Measurements from ENCODE around the gene LRRC36. TPM values are rescaled to one million over a fixed set of nuclear protein-coding genes. Genes with fewer than 3 reads are reported as not detected.

Gene LRRC36
- total and polyA plus RNA-seq, 2 of the 13 experiments (the other 11 are each of a cell fraction or from before 2014, with no cell fraction given): 0.12 to 0.15 TPM

DNA sequence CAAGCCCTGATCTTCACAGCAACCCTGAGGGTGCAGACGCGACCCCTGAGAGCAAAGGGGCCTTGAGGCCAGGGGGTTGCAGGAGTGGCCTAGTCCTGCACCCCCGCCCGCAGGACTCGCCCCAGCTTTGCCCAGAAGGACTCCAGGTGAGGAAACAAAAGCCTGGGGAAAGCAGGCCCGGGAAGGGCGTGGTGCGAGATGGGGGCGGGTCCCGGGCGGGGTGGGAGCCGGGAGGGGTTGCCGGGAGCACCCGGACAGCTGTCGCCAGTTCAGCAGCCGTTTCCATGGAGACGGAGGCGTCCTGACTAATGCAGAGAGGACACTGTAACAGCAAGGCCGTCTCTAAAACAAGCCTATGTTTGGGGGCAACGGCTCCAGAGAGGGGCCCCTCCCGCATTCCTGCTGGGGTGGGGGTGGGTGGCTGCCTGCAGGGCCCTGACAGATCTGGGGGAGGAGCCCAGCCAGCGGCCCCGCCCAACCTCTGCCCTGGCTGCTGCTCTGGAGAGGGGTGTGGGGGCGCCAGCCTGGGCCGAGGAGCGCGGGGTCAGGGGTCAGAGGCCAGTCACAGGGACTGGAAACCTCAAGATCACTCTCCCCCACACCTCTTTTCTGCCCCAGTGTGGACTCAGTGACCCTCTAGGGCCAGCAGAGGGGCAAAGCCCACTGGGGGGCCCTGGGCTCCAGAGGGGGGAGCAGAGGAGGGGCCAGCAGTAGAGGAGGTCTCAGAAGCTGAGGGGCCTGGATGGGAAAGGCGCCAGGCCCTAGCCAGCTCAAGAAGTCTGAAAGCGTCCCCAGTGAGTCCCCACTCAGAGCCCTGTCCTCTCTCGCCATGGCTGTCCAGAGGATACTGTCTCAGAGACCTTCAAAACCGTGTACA, 69.8 kb downstream of the LRRC36 start (continued):
- TF ChIP-seq, protein P1, sequence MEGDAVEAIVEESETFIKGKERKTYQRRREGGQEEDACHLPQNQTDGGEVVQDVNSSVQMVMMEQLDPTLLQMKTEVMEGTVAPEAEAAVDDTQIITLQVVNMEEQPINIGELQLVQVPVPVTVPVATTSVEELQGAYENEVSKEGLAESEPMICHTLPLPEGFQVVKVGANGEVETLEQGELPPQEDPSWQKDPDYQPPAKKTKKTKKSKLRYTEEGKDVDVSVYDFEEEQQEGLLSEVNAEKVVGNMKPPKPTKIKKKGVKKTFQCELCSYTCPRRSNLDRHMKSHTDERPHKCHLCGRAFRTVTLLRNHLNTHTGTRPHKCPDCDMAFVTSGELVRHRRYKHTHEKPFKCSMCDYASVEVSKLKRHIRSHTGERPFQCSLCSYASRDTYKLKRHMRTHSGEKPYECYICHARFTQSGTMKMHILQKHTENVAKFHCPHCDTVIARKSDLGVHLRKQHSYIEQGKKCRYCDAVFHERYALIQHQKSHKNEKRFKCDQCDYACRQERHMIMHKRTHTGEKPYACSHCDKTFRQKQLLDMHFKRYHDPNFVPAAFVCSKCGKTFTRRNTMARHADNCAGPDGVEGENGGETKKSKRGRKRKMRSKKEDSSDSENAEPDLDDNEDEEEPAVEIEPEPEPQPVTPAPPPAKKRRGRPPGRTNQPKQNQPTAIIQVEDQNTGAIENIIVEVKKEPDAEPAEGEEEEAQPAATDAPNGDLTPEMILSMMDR (CRISPR knock-in tag; IDR thresholded peaks at IDR 0.05): 0 out of 2 replicates have a peak, but pooled peaks have one; percentile 11
- TF ChIP-seq, protein P2, sequence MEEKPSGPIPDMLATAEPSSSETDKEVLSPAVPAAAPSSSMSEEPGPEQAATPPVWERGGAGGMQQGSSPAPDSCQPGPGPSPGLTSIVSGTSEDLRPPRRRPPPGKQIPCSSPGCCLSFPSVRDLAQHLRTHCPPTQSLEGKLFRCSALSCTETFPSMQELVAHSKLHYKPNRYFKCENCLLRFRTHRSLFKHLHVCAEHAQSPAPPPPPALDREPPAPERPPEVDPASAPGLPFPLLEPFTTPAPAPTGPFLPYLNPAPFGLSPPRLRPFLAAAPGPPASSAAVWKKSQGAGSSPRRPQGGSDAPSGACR (CRISPR knock-in tag; IDR thresholded peaks at IDR 0.05): no peak
- no peak for TF ChIP-seq ARHGAP35 (CRISPR knock-in tag; IDR thresholded peaks at IDR 0.05; ENCODE audit: borderline replicate concordance)
- TF ChIP-seq, protein P3, sequence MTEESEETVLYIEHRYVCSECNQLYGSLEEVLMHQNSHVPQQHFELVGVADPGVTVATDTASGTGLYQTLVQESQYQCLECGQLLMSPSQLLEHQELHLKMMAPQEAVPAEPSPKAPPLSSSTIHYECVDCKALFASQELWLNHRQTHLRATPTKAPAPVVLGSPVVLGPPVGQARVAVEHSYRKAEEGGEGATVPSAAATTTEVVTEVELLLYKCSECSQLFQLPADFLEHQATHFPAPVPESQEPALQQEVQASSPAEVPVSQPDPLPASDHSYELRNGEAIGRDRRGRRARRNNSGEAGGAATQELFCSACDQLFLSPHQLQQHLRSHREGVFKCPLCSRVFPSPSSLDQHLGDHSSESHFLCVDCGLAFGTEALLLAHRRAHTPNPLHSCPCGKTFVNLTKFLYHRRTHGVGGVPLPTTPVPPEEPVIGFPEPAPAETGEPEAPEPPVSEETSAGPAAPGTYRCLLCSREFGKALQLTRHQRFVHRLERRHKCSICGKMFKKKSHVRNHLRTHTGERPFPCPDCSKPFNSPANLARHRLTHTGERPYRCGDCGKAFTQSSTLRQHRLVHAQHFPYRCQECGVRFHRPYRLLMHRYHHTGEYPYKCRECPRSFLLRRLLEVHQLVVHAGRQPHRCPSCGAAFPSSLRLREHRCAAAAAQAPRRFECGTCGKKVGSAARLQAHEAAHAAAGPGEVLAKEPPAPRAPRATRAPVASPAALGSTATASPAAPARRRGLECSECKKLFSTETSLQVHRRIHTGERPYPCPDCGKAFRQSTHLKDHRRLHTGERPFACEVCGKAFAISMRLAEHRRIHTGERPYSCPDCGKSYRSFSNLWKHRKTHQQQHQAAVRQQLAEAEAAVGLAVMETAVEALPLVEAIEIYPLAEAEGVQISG (CRISPR knock-in tag; IDR thresholded peaks at IDR 0.05): no peak
- TF ChIP-seq ZKSCAN1 (IDR thresholded peaks at IDR 0.05; ENCODE audit: low read length): no peak
- TF ChIP-seq, protein P4, sequence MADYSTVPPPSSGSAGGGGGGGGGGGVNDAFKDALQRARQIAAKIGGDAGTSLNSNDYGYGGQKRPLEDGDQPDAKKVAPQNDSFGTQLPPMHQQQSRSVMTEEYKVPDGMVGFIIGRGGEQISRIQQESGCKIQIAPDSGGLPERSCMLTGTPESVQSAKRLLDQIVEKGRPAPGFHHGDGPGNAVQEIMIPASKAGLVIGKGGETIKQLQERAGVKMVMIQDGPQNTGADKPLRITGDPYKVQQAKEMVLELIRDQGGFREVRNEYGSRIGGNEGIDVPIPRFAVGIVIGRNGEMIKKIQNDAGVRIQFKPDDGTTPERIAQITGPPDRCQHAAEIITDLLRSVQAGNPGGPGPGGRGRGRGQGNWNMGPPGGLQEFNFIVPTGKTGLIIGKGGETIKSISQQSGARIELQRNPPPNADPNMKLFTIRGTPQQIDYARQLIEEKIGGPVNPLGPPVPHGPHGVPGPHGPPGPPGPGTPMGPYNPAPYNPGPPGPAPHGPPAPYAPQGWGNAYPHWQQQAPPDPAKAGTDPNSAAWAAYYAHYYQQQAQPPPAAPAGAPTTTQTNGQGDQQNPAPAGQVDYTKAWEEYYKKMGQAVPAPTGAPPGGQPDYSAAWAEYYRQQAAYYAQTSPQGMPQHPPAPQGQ (CRISPR knock-in tag; IDR thresholded peaks at IDR 0.05; ENCODE audit: borderline replicate concordance): no peak
- peak; percentile 21; the same call in 1 of the 2 replicates for TF ChIP-seq ZNF501 (CRISPR knock-in tag; IDR thresholded peaks at IDR 0.05)
- no peak for TF ChIP-seq NR1H2 (CRISPR knock-in tag; IDR thresholded peaks at IDR 0.05; ENCODE audit: borderline replicate concordance, low read depth)
- TF ChIP-seq ZNF44 (CRISPR knock-in tag; IDR thresholded peaks at IDR 0.05): no peak
- TF ChIP-seq ADNP (CRISPR knock-in tag; IDR thresholded peaks at IDR 0.05): no peak
- 0 out of 2 replicates have a peak, but pooled peaks have one; percentile 41 for TF ChIP-seq ZNF792 (CRISPR knock-in tag; IDR thresholded peaks at IDR 0.05)
- no peak for TF ChIP-seq ZNF10 (CRISPR knock-in tag; IDR thresholded peaks at IDR 0.05; ENCODE audit: borderline replicate concordance, low read depth)
- TF ChIP-seq ZBTB37 (CRISPR knock-in tag; IDR thresholded peaks at IDR 0.05): no peak
- no peak for TF ChIP-seq ZNF597 (CRISPR knock-in tag; IDR thresholded peaks at IDR 0.05)
